Testis (tissue), 2 donors: ENCODE measurements around the gene OSBPL3.

Experiments used
- CTCF ChIP-seq, 3 experiments: fragments of 450-650 bp in 2 of 3; fragments of 200-600 bp in 1 of 3; sonication (generic) in 1 of 3; IDR thresholded peaks; one replicate each; pipeline ENCODE4 v1.5.1; 2016 to 2019; ENCODE audit warnings: antibody characterized with exemption in 3 of 3, mild to moderate bottlenecking in 2 of 3, moderate library complexity in 1 of 3
- POLR2A ChIP-seq: fragments of 450-650 bp; IDR thresholded peaks from one replicate; pipeline ENCODE4 v1.6.1; 2017; ENCODE audit warnings: antibody characterized with exemption, mild to moderate bottlenecking, moderate library complexity

- TF ChIP-seq POLR2A (no peak), CTCF (IDR thresholded peaks at IDR 0.05) (no peak)
Measured at GRCh38 chr7:24889611-24890010, 90.4 kb downstream of the OSBPL3 start.
